ENCODE results near the gene EPX.

GRCh38 chr17:58200024-58200633 is 7.6 kb downstream of the EPX start:
- TF ChIP-seq CTCF (IDR thresholded peaks at IDR 0.05) (peak in 1 of 4 experiments; percentile 46), POLR2A (IDR thresholded peaks at IDR 0.05) (no peak)

All from gastroesophageal sphincter (tissue), 3 donors.